MM.1S (cell line): ENCODE data around the gene NMNAT2.

Experiments
- DNase-seq: peaks from one replicate; pipeline ENCODE4 v3.0.0-alpha.2; 2015
- H2AFZ ChIP-seq: fragments of 300-600 bp; sonication (generic); 2 replicates; pipeline ENCODE4 v1.6.0; 2016; ENCODE audit warnings: antibody characterized with exemption, low read length
- H3F3A ChIP-seq: fragments of 300-600 bp; sonication (generic); 2 replicates; pipeline ENCODE4 v1.6.1; 2016; ENCODE audit warnings: mild to moderate bottlenecking, antibody characterized with exemption, low read length, moderate library complexity, mixed read lengths; ENCODE audit not compliant: insufficient read depth
- H3K27ac ChIP-seq: fragments of 300-600 bp; sonication (generic); 2 replicates; pipeline ENCODE4 v1.5.1; 2016; ENCODE audit warnings: mild to moderate bottlenecking, low read length
- H3K27me3 ChIP-seq: fragments of 300-600 bp; sonication (generic); replicated peaks from 2 replicates; pipeline ENCODE4 v1.6.0; 2016; ENCODE audit warnings: low read length; ENCODE audit not compliant: insufficient read depth
- H3K36me3 ChIP-seq: fragments of 300-600 bp; sonication (generic); replicated peaks from 2 replicates; pipeline ENCODE4 v1.6.1; 2016; ENCODE audit warnings: mild to moderate bottlenecking, low read length, mixed read lengths; ENCODE audit not compliant: insufficient read depth
- H3K4me1 ChIP-seq: fragments of 300-600 bp; sonication (generic); 2 replicates; pipeline ENCODE4 v1.6.1; 2016; ENCODE audit warnings: low read length, mixed read lengths
- H3K4me2 ChIP-seq: fragments of 300-600 bp; sonication (generic); 2 replicates; pipeline ENCODE4 v1.6.0; 2016; ENCODE audit warnings: low read depth, low read length
- H3K4me3 ChIP-seq: fragments of 300-600 bp; sonication (generic); 2 replicates; pipeline ENCODE4 v1.5.1; 2016; ENCODE audit warnings: low read length, mixed read lengths
- H3K79me2 ChIP-seq: fragments of 300-600 bp; sonication (generic); 2 replicates; pipeline ENCODE4 v1.6.1; 2016; ENCODE audit warnings: mixed run types, low read length, mixed read lengths
- H3K9ac ChIP-seq: fragments of 300-600 bp; sonication (generic); 2 replicates; pipeline ENCODE4 v1.6.1; 2016; ENCODE audit warnings: low read length, mixed read lengths
- H3K9me2 ChIP-seq: fragments of 300-600 bp; sonication (generic); replicated peaks from 2 replicates; pipeline ENCODE4 v1.6.1; 2016; ENCODE audit warnings: mild to moderate bottlenecking, low read length, mixed read lengths; ENCODE audit not compliant: insufficient read depth
- H3K9me3 ChIP-seq: fragments of 300-600 bp; sonication (generic); replicated peaks from 2 replicates; pipeline ENCODE4 v1.6.1; 2016; ENCODE audit warnings: mild to moderate bottlenecking, low read length, mixed read lengths; ENCODE audit not compliant: insufficient read depth
- H4K20me1 ChIP-seq: fragments of 300-600 bp; sonication (generic); 2 replicates; pipeline ENCODE4 v1.6.1; 2016; ENCODE audit warnings: mild to moderate bottlenecking, low read length, moderate library complexity, mixed read lengths; ENCODE audit not compliant: insufficient read depth
- EZH2 ChIP-seq: fragments of 300-600 bp; sonication (generic); optimal IDR thresholded peaks from 2 replicates; pipeline ENCODE3; 2017; ENCODE audit warnings: low read depth, mild to moderate bottlenecking, antibody characterized with exemption, low read length, mixed read lengths
- EZH2phosphoT487 ChIP-seq: fragments of 300-600 bp; sonication (generic); IDR thresholded peaks from 2 replicates; pipeline ENCODE4 v1.6.1; 2018; ENCODE audit warnings: antibody characterized with exemption, low read length
- TF ChIP-seq, protein P1 (sequence below): fragments of 300-600 bp; sonication (generic); IDR thresholded peaks from 2 replicates; pipeline ENCODE4 v1.5.1; 2016; ENCODE audit warnings: antibody characterized with exemption, low read length, mixed read lengths

Gene NMNAT2

DNA sequence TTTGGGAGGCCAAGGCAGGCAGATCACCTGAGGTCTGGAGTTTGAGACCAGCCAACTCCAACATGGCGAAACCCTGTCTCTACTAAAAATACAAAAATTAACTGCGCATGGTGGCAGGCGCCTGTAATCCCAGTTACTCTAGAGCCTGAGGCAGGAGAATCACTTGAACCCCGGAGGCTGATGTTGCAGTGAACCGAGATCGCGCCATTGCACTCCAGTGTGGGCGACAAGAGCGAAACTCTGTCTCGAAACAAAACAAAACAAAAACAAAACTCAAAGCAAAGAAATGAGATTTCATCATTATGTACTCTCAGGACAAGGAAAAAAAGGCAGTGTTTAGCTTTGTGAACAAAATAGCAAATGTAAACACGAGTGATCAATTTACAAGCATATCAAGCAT lies 171.1 kb downstream of the NMNAT2 start:
- H3K27ac ChIP-seq: no peak overlapping the region
- H2AFZ ChIP-seq: no peak overlapping the region
- H3K4me3 ChIP-seq: no peak overlapping the region
- no peak overlapping the region for H3K4me2 ChIP-seq
- H3K9me3 ChIP-seq: no peaks in the 10 kb centered on the region
- H3K9me2 ChIP-seq: no peaks in the 10 kb centered on the region
- no peaks in the 10 kb centered on the region for H3K36me3 ChIP-seq
- DNase-seq: no peak
- TF ChIP-seq EZH2: no peak
- TF ChIP-seq EZH2phosphoT487: no peak
- TF ChIP-seq, protein P1, sequence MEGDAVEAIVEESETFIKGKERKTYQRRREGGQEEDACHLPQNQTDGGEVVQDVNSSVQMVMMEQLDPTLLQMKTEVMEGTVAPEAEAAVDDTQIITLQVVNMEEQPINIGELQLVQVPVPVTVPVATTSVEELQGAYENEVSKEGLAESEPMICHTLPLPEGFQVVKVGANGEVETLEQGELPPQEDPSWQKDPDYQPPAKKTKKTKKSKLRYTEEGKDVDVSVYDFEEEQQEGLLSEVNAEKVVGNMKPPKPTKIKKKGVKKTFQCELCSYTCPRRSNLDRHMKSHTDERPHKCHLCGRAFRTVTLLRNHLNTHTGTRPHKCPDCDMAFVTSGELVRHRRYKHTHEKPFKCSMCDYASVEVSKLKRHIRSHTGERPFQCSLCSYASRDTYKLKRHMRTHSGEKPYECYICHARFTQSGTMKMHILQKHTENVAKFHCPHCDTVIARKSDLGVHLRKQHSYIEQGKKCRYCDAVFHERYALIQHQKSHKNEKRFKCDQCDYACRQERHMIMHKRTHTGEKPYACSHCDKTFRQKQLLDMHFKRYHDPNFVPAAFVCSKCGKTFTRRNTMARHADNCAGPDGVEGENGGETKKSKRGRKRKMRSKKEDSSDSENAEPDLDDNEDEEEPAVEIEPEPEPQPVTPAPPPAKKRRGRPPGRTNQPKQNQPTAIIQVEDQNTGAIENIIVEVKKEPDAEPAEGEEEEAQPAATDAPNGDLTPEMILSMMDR: no peak
- no peaks in the 10 kb centered on the region for H4K20me1 ChIP-seq
- H3K79me2 ChIP-seq: no peaks in the 10 kb centered on the region
- no peaks in the 10 kb centered on the region for H3F3A ChIP-seq
- no peaks in the 10 kb centered on the region for H3K27me3 ChIP-seq
- no peak overlapping the region for H3K9ac ChIP-seq
- no peaks in the 10 kb centered on the region for H3K4me1 ChIP-seq

DNA sequence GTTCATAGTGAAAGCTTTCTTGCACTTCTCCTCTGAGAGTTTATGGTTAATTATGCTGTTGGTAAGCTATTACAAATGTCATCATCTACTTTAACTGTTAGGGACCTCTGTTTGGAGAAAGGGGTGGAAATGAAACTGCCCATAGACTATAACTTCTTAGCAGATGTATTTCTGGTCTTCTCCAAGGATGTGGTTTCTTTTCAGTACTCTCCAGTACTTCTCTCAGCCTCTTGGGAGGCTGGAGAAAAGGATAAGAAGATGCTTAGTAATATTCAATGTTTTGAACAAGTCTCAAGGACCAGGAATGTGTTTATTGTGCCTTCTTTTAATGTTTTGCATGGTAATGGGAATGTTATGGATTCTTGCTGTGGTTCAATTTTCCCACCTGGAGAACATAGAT lies 171.7 kb downstream of the NMNAT2 start:
- H3K27me3 ChIP-seq: no peaks in the 10 kb centered on the region
- TF ChIP-seq, protein P1: no peak
- TF ChIP-seq EZH2 (no peak), EZH2phosphoT487 (no peak)
- no peak for DNase-seq
- no peak overlapping the region for H3K4me2 ChIP-seq
- no peak overlapping the region for H3K9ac ChIP-seq
- H3K9me2 ChIP-seq: no peaks in the 10 kb centered on the region
- H2AFZ ChIP-seq: no peak overlapping the region
- no peak overlapping the region for H3K4me3 ChIP-seq
- H4K20me1 ChIP-seq: no peaks in the 10 kb centered on the region
- no peak overlapping the region for H3K27ac ChIP-seq
- no peaks in the 10 kb centered on the region for H3F3A ChIP-seq
- no peaks in the 10 kb centered on the region for H3K79me2 ChIP-seq
- H3K36me3 ChIP-seq: no peaks in the 10 kb centered on the region
- no peaks in the 10 kb centered on the region for H3K9me3 ChIP-seq
- no peaks in the 10 kb centered on the region for H3K4me1 ChIP-seq

DNA sequence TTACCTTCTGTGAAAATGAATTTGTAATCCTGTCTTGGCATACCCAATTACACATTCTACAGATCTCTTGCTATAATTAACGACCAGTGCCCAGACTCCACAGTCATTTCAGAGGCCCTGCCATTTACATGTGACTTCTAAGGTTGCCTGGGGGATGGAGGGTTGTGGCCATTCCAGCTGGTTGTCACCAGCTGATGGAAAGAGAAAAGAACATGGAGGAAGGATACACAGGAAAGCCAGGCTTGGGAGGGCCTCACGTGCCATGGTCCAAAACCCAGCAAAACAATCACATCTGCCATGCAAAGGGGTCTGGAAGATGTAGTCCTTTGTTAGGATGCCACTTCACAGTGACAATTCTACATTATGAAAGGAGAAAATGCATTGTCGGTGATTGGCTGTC lies 172.8 kb downstream of the NMNAT2 start:
- no peaks in the 10 kb centered on the region for H4K20me1 ChIP-seq
- H3K27me3 ChIP-seq: no peaks in the 10 kb centered on the region
- no peaks in the 10 kb centered on the region for H3K79me2 ChIP-seq
- H3K9me3 ChIP-seq: no peaks in the 10 kb centered on the region
- no peak overlapping the region for H3K4me3 ChIP-seq
- H3K27ac ChIP-seq: no peak overlapping the region
- no peaks in the 10 kb centered on the region for H3K9me2 ChIP-seq
- no peak overlapping the region for H3K4me2 ChIP-seq
- H3K4me1 ChIP-seq: no peaks in the 10 kb centered on the region
- no peak overlapping the region for H3K9ac ChIP-seq
- no peaks in the 10 kb centered on the region for H3K36me3 ChIP-seq
- TF ChIP-seq EZH2phosphoT487 (no peak), EZH2 (no peak)
- TF ChIP-seq, protein P1: no peak
- no peak for DNase-seq
- no peaks in the 10 kb centered on the region for H3F3A ChIP-seq
- H2AFZ ChIP-seq: no peak overlapping the region
